Measurements from ENCODE around the gene GTF3C1. TPM values are rescaled to one million over a fixed set of nuclear protein-coding genes. Genes with fewer than 3 reads are reported as not detected.
A peak's percentile ranks its signal among the peaks of the same experiment; 100 is the strongest.

Gene GTF3C1
- total RNA-seq, 1 donor from 2014 or later, result 69.2 TPM

DNA sequence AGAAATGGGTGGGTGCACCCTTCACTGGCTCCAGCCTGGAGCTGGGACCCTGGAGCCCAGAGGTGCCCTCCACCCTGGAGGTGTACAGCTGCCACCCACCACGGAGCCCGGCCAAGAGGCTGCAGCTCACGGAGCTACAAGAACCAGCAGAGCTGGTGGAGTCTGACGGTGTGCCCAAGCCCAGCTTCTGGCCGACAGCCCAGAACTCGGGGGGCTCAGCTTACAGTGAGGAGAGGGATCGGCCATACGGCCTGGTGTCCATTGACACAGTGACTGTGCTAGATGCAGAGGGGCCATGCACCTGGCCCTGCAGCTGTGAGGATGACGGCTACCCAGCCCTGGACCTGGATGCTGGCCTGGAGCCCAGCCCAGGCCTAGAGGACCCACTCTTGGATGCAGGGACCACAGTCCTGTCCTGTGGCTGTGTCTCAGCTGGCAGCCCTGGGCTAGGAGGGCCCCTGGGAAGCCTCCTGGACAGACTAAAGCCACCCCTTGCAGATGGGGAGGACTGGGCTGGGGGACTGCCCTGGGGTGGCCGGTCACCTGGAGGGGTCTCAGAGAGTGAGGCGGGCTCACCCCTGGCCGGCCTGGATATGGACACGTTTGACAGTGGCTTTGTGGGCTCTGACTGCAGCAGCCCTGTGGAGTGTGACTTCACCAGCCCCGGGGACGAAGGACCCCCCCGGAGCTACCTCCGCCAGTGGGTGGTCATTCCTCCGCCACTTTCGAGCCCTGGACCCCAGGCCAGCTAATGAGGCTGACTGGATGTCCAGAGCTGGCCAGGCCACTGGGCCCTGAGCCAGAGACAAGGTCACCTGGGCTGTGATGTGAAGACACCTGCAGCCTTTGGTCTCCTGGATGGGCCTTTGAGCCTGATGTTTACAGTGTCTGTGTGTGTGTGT lies 100.9 kb downstream of the GTF3C1 start:
- Mint-ChIP-seq H3K27ac (ENCODE audit: unreplicated experiment) (no peak overlapping the region), H3K9me3 (ENCODE audit: low read depth) (peaks cover 3% of the 10 kb centered on the region), H3K4me3 (ENCODE audit: unreplicated experiment) (no peak overlapping the region), H3K27me3 (ENCODE audit: low read depth) (no peaks in the 10 kb centered on the region), H3K4me1 (ENCODE audit: low read depth) (peaks cover 14% of the 10 kb centered on the region), H3K36me3 (ENCODE audit: low read depth) (peaks cover 9% of the 10 kb centered on the region)
- TF ChIP-seq, protein P1, sequence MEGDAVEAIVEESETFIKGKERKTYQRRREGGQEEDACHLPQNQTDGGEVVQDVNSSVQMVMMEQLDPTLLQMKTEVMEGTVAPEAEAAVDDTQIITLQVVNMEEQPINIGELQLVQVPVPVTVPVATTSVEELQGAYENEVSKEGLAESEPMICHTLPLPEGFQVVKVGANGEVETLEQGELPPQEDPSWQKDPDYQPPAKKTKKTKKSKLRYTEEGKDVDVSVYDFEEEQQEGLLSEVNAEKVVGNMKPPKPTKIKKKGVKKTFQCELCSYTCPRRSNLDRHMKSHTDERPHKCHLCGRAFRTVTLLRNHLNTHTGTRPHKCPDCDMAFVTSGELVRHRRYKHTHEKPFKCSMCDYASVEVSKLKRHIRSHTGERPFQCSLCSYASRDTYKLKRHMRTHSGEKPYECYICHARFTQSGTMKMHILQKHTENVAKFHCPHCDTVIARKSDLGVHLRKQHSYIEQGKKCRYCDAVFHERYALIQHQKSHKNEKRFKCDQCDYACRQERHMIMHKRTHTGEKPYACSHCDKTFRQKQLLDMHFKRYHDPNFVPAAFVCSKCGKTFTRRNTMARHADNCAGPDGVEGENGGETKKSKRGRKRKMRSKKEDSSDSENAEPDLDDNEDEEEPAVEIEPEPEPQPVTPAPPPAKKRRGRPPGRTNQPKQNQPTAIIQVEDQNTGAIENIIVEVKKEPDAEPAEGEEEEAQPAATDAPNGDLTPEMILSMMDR (IDR thresholded peaks at IDR 0.05), result no peak
- no peak for DNase-seq (ENCODE audit: low spot score)

DNA sequence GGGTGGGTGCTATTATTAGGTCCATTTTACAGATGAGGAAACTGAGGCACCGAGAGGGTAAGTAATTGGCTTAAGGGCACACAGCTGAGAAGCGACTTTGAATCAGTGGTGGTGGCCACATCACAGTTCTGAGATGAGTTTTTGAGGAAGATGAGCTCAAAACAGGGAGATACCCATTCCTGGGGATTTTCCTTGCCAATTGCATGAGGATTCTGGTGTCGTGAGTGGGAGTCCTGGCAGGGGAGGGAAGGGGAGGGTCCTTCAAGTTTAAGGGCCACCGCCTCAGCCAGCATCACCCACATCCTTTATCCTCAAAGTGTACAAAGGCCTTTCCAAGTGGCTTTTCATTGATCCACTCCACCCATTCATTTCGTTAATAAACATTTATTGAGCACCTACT lies 102.4 kb downstream of the GTF3C1 start:
- H3K27me3 Mint-ChIP-seq (ENCODE audit: low read depth), result no peaks in the 10 kb centered on the region
- no peak overlapping the region for H3K27ac Mint-ChIP-seq (ENCODE audit: unreplicated experiment)
- H3K9me3 Mint-ChIP-seq (ENCODE audit: low read depth), result peaks cover 3% of the 10 kb centered on the region
- no peak for DNase-seq (ENCODE audit: low spot score)
- TF ChIP-seq, protein P1 (IDR thresholded peaks at IDR 0.05), result no peak
- H3K36me3 Mint-ChIP-seq (ENCODE audit: low read depth), result peaks cover 9% of the 10 kb centered on the region
- no peak overlapping the region for H3K4me3 Mint-ChIP-seq (ENCODE audit: unreplicated experiment)
- H3K4me1 Mint-ChIP-seq (ENCODE audit: low read depth), result peaks cover 20% of the 10 kb centered on the region

DNA sequence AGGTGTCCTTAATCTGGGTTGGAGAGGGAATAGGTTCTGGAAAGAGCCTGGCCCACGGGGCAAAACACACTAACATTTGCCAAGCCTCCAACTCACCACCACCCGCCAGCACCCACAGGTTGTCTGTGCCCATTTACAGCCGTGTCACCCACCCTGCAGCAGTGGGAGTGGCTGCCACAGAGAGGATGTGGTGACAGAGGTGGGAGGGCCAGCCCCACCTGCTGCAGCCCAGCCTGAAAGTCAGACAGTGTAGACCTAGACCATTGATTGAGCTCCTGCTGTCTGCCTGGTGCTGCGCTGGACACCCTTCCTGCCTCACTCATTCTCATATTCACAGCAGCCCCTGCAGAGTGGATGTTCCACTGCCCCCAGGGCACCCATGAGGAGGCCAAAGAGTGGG lies 103.0 kb downstream of the GTF3C1 start:
- Mint-ChIP-seq H3K36me3 (ENCODE audit: low read depth) (peaks cover 9% of the 10 kb centered on the region), H3K4me3 (ENCODE audit: unreplicated experiment) (no peak overlapping the region), H3K4me1 (ENCODE audit: low read depth) (peaks cover 20% of the 10 kb centered on the region), H3K27me3 (ENCODE audit: low read depth) (no peaks in the 10 kb centered on the region), H3K9me3 (ENCODE audit: low read depth) (peaks cover 3% of the 10 kb centered on the region), H3K27ac (ENCODE audit: unreplicated experiment) (no peak overlapping the region)
- peak; percentile 61 for DNase-seq (ENCODE audit: low spot score)
- TF ChIP-seq, protein P1 (IDR thresholded peaks at IDR 0.05), result no peak

DNA sequence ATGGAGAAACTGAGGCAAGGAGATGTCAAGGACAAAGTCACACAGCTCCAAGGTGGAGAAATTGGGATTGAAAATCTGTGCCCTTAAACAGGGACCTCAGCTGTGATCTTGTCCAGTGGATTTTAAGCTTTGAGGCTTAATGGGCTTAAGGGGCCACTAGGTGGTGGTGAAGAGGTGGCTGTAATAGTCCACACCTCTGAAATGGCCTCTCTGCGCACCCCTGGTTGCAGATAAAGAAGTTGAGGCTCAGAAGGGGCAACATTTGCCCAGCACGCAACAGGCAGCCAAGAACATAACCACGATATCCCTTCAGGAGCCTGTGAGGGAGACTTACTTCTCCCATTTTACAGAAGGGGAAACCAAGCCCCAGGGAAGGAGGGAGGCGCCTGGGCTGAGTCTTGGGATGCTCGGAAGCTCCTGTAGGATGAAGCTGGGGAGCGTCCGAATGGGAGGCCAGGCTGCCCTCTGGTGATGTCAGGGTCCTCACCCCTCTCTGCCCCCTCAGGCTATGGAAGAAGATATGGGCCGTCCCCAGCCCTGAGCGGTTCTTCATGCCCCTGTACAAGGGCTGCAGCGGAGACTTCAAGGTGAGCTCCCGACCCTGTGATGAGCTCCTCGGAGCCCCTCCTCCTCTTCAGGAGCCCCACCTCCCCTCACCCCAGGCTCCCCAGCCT lies 104.1 kb downstream of the GTF3C1 start:
- DNase-seq (ENCODE audit: low spot score), result peak; percentile 65
- no peaks in the 10 kb centered on the region for H3K27me3 Mint-ChIP-seq (ENCODE audit: low read depth)
- H3K4me1 Mint-ChIP-seq (ENCODE audit: low read depth), result peaks cover 18% of the 10 kb centered on the region
- H3K27ac Mint-ChIP-seq (ENCODE audit: unreplicated experiment), result no peak overlapping the region
- no peak overlapping the region for H3K4me3 Mint-ChIP-seq (ENCODE audit: unreplicated experiment)
- peaks cover 3% of the 10 kb centered on the region for H3K9me3 Mint-ChIP-seq (ENCODE audit: low read depth)
- peaks cover 9% of the 10 kb centered on the region for H3K36me3 Mint-ChIP-seq (ENCODE audit: low read depth)
- TF ChIP-seq, protein P1 (IDR thresholded peaks at IDR 0.05), result peak; percentile 11

DNA sequence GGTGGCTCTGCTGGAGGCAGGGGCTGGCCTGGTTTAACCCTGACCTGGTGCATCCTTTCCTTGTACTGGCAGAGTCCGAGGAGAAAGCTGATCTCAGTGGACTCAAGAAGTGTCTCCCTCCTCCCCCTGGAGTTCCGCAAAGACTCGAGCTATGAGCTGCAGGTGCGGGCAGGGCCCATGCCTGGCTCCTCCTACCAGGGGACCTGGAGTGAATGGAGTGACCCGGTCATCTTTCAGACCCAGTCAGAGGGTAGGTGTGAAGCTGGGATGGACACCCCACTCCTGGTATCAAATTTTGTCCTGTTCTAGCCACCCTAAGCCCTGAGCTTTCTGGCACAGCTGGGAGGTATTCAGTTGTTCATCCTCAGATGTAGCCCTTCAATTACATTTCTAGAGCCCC lies 105.2 kb downstream of the GTF3C1 start:
- peaks cover 11% of the 10 kb centered on the region for H3K4me1 Mint-ChIP-seq (ENCODE audit: low read depth)
- H3K9me3 Mint-ChIP-seq (ENCODE audit: low read depth), result peaks cover 3% of the 10 kb centered on the region
- TF ChIP-seq, protein P1 (IDR thresholded peaks at IDR 0.05), result no peak
- DNase-seq (ENCODE audit: low spot score), result peak; percentile 34
- no peaks in the 10 kb centered on the region for H3K27me3 Mint-ChIP-seq (ENCODE audit: low read depth)
- H3K36me3 Mint-ChIP-seq (ENCODE audit: low read depth), result peaks cover 9% of the 10 kb centered on the region
- no peak overlapping the region for H3K27ac Mint-ChIP-seq (ENCODE audit: unreplicated experiment)
- H3K4me3 Mint-ChIP-seq (ENCODE audit: unreplicated experiment), result no peak overlapping the region

Measured in chondrocyte (in vitro differentiated cells).